Stimulated activated CD8-positive, alpha-beta memory T cell treated with anti-CD3 and anti-CD28 coated beads, Interleukin-7, amount 100 ng/mL, for 1 hour (primary cell): Measurements from ENCODE around the gene PIP5KL1.
A peak's percentile ranks its signal among the peaks of the same experiment; 100 is the strongest.

Experiments
- DNase-seq, 2 donors: peaks; one replicate each; pipeline ENCODE4 v3.0.0-alpha.2; 2020; ENCODE audit warnings: low read depth in 2 of 2

The PIP5KL1 gene

GRCh38 chr9:127931092-127931881 lies 710 bp upstream of the PIP5KL1 start:
- no peak for DNase-seq

GRCh38 chr9:127929625-127929979 lies 975 bp downstream of the PIP5KL1 start:
- DNase-seq = no peak

- DNase-seq = no peak
Observed at GRCh38 chr9:127928676-127929624, 1.6 kb downstream of the PIP5KL1 start.

- DNase-seq = no peak
Observed at GRCh38 chr9:127927988-127928675, 2.4 kb downstream of the PIP5KL1 start.

- peak in 1 of 2 donors; percentile 55 for DNase-seq
Observed at GRCh38 chr9:127927201-127927987, 3.2 kb downstream of the PIP5KL1 start.

GRCh38 chr9:127926906-127927200 lies 3.7 kb downstream of the PIP5KL1 start:
- DNase-seq = no peak

GRCh38 chr9:127925959-127926905 lies 4.3 kb downstream of the PIP5KL1 start:
- no peak for DNase-seq

- no peak for DNase-seq
Observed at GRCh38 chr9:127924736-127925444, 5.7 kb downstream of the PIP5KL1 start.

- DNase-seq = no peak
Observed at GRCh38 chr9:127923771-127924170, 6.8 kb downstream of the PIP5KL1 start.

GRCh38 chr9:127923046-127923445 lies 7.5 kb downstream of the PIP5KL1 start:
- DNase-seq = no peak

GRCh38 chr9:127921557-127922120 lies 8.9 kb downstream of the PIP5KL1 start:
- DNase-seq = peak; percentile 61 to 70

GRCh38 chr9:127920794-127921193 lies 9.8 kb downstream of the PIP5KL1 start:
- DNase-seq = no peak

GRCh38 chr9:127919253-127919815 lies 11.2 kb downstream of the PIP5KL1 start:
- no peak for DNase-seq

GRCh38 chr9:127918183-127919107 lies 12.1 kb downstream of the PIP5KL1 start:
- DNase-seq = no peak

- DNase-seq = no peak
Observed at GRCh38 chr9:127917603-127918002, 13.0 kb downstream of the PIP5KL1 start.

GRCh38 chr9:127916720-127917581 lies 13.6 kb downstream of the PIP5KL1 start, which contains the start of gene ST6GALNAC4:
Gene ST6GALNAC4 (minus strand): TSS chr9:127917041. CDS start chr9:127916419, 622 bp downstream.
- peak; percentile 94 for DNase-seq
